ENCODE results near the gene WDR83.
"Not testable (repeated sequence)": the region's sequence is repeated elsewhere in the genome, so short reads cannot be mapped to it uniquely, and the experiment has no call there.

The WDR83 gene

DNA sequence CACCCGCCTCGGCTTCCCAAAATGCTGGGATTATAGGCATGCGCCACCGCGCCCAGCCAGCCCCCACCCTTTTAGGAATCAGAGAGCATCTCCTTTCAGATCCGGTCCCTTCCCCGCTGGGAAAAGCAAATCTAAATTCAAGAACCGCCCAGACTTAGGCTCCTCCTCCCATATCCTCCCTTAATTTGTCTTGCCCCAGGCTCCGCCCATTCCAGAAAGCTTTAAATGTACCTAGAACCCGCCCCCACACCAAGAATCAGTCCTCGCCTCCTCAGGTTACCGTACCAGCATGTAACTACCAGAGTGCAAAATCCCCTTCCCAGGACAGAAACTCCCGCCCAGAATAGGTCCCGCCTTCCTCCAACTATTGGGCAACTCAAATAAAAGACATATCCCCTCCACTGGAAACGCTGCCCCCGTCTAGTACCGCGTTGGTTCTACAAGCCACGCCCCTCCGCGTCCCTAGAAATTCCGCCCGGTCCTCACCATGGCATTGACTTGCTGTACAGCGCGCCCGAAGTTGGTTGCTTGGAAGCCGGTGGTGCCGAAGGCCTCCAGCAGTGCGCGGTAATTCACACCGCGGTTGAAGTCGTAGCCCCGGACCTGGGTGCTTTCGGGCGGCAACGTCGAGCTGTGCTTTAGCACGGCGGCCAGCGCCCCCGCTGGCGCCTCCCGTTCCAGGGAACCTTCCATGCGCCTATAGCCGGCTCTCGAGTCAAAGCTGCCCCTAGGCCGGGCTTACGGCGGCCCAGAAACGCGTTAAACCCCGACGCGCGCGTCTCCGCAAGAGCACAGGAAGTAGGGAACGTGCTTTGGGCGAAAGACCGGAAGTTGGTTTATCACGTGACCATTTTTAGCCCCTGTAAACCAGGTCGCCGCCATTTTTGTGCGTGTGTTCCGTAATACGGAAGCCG, 14.7 kb downstream of the WDR83 start, which contains the start of gene DHPS:
Gene DHPS, minus strand, starts transcription at position 807 of the 914 bp plus-strand sequence. Its CDS starts 114 bp downstream, at position 693.
- peak; percentile 66 to 86 (median 76) for DNase-seq (ENCODE audit: low read depth in 4 of 4, low spot score in 1 of 4)

- no peak for DNase-seq (ENCODE audit: low read depth in 4 of 4, low spot score in 1 of 4)
Observed at GRCh38 chr19:12685831-12686230, 19.2 kb downstream of the WDR83 start.

DNA sequence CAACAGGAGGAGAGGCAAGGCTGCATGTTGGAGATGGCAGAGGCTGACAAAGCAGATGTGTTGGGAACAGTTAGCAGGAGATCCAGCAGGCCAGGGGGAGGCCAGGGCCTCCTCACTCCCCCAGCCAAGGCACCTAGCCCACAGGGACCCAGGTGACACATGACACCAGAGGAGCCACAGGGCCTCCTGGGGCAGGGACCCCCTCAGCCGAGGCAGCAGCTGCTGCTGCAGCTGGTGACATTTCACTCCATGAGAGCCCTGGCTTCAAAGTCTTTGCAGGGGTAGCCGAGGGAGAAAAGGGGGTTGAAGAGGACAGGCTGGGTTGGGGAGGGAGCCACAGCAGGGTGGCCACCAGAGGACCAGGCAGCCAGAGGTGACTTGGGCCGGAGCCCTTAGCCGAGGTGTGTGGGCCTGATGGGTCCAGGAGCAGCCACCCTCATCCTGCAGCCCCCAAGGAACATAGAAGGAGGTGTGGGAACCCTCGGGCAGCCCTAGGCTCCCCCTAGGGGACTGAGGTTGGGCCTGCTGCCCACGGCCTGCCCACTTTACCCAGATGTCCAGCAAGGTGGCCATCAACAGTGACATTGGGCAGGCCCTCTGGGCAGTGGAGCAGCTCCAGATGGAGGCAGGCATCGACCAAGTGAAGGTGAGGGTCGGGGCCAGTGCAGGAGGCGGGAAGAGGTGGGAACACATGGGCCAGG, 21.0 kb downstream of the WDR83 start, which contains the start of gene GNG14:
Gene GNG14, plus strand, starts transcription at position 503 of the 701 bp plus-strand sequence. Its CDS starts 51 bp downstream, at position 554.
- DNase-seq (ENCODE audit: low read depth in 4 of 4, low spot score in 1 of 4), result no peak

GRCh38 chr19:12689012-12689411, 22.4 kb downstream of the WDR83 start:
- no peak for DNase-seq (ENCODE audit: low read depth in 4 of 4, low spot score in 1 of 4)

GRCh38 chr19:12689581-12690216, 23.1 kb downstream of the WDR83 start:
- no peak for DNase-seq (ENCODE audit: low read depth in 4 of 4, low spot score in 1 of 4)

DNA sequence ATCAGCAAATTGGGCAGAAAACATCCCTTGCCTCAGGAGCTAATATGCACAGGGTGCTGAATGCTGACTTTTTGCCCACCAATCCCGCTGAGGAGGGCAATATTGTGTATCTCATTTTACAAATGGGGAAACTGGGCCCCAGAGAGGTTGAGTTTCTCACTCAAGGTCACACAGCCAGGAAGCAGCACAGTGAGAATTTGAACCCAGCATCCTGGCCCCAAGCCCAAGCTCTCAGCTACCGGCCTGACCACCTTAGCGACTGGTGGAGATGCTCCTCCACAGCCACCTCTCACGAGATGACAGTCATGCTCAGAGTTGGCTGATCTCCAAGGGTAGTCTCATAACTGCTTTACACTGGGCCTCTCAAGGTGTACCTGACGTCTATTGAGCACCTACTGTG, 26.4 kb downstream of the WDR83 start:
- DNase-seq (ENCODE audit: low read depth in 4 of 4, low spot score in 1 of 4), result no peak

DNA sequence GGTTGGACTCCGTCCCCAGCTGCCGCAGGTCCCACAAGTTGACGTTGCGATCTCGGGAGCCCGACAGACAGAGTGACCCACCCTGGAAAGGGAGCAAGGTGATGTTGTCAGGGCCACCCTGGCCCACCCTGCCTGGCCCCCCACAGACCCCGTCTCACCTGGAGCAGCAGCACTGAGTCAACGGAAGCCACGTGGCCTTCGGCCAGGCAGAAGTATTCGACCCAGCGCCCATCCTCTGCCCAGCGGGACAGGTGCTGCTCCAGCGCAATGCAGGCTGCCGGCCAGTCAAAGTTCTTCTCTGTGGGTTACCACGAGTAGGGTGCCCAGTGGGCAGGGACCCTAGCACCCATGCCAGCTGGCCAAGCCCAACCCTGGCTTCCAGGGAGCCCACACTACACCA, 28.0 kb downstream of the WDR83 start:
- DNase-seq (ENCODE audit: low read depth in 4 of 4, low spot score in 1 of 4), result no peak

GRCh38 chr19:12695096-12695495, 28.5 kb downstream of the WDR83 start:
- no peak for DNase-seq (ENCODE audit: low read depth in 4 of 4, low spot score in 1 of 4)

DNA sequence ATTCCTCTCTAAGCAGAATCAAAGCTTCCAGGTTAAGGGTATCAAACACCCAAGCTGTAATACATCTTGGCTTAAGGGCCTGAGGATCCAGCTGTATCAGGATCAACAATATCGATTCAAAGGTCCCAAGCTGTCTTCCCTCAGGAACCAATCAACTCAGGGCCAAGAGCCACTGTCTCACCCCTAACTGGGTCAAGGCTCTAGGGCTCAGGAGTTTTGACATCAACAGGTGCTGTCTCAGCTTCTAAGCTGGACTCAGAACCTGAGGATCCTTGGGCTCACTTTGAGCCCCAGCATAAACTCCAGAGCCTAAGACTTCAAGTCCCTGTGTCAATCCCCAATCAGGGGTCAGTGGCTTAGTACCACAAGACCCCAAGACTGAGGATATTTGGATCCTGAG, 28.9 kb downstream of the WDR83 start:
- DNase-seq (ENCODE audit: low read depth in 4 of 4, low spot score in 1 of 4), result no peak

DNA sequence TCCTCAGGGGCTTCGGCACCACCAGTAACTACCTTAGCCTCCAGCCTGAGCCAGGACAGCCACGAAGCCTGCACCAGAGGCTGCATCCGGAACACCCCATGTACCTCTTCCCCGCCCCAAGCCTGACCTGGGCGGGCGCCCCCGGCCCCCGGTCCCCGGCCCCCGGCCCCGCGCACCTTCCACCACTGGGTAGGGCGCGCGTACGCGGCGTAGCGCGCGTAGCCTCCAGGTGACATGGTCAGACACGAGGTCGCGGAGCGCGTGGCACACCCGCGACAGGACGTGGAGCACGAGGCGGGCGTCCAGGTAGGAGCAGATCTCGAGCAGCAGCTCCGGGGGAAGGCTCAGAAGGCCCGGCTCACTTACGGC, 29.4 kb downstream of the WDR83 start:
- DNase-seq (ENCODE audit: low read depth in 4 of 4, low spot score in 1 of 4), result no peak

- peak; percentile 94 to 98 (median 97) for DNase-seq (ENCODE audit: low read depth in 4 of 4, low spot score in 1 of 4)
Observed at GRCh38 chr19:12696366-12697335, 30.0 kb downstream of the WDR83 start, which contains the start of gene FBXW9. TSS of gene FBXW9 (minus strand) at chr19:12696631. CDS start at chr19:12696581, 50 bp downstream.

- not testable (repeated sequence) for DNase-seq (ENCODE audit: low read depth in 4 of 4, low spot score in 1 of 4)
Observed at GRCh38 chr19:12697425-12697824, 30.8 kb downstream of the WDR83 start.

DNA sequence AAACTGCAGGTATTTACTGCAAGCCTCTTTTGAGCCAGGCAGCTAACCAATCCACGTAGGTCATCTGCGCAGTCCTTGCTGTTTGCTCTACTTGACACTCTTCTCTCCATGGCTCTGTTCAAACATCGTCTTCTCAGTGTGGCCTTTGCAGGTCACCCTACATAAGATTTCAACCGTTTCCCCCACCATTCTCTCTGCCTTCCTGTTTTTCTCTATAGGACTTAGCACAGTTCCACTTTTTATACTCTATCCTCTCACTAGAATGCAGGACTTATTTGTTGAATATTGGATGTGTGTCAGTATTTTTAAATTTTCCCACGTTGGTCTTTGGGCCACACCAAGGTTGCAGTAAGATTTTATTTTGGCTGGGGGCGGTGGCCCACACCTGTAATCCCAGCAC, 31.5 kb downstream of the WDR83 start:
- no peak for DNase-seq (ENCODE audit: low read depth in 4 of 4, low spot score in 1 of 4)

DNA sequence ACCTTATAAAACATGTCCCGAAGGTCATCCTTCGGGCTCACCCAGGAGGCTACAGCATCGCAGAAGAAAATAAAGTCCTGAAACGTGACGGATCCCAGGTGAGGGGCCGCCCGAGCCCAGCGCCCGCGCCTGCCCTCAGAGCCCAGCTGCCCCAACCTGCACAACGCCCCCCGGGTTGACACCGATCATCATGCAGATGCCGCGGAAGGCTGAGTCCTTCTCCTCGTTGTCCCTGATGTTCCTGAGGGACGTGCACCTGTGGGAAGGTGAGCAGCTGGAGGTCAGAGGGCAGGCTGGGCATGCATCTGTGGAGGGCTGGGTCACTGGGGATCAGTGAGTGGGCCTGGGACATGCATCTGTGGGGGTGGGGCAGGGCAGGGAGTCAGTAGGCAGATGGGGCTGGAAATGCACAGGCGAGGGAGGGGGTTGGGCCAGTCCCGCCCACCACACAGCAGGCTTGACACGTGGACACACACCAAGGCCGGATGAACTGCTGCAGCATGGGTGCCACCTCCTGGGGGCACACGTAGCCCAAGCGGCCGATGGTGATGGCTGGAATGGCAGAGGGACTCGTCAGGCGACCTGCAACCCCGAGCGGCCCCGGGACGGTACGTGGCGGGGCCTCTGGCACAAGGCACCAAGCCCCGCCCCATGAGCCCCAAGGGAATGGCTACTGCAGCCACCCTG, 35.1 kb downstream of the WDR83 start:
- no peak for DNase-seq (ENCODE audit: low read depth in 4 of 4, low spot score in 1 of 4)

GRCh38 chr19:12703046-12703445, 36.4 kb downstream of the WDR83 start:
- no peak for DNase-seq (ENCODE audit: low read depth in 4 of 4, low spot score in 1 of 4)

GRCh38 chr19:12705169-12705568, 38.6 kb downstream of the WDR83 start:
- DNase-seq (ENCODE audit: low read depth in 4 of 4, low spot score in 1 of 4), result no peak

DNA sequence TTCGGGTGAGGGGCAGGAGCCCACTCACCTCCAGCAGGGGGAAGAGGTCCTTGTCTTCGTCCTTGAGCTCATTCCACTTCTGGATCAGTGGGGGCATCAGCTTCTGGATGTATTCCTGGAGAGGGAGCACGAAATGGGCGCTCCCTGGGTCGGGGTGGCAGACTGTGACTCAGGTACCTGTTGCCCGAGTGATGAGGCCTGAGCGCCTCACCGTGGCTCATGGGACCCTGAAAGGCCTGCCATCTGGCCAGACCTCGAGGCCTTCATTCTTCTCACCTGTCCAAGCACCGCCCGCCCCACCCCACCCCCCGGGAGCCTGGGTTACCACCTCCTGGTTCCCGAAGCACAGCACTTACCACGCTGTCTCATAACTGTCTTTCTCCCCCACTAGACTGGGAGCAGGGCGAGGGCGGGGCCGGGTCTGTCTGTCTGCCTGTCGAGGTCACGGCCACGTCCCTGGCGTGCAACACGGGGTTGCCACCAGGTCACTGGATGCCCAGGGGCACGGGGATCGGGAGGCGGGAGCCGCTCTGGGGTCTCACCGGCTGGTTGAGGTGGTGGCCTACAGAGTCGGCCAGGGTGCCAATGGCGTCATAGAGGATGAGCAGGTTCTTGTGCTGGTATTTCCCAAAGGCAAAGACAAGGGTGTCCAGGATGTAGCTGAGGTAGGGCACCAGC, 39.2 kb downstream of the WDR83 start:
- no peak for DNase-seq (ENCODE audit: low read depth in 4 of 4, low spot score in 1 of 4)

DNA sequence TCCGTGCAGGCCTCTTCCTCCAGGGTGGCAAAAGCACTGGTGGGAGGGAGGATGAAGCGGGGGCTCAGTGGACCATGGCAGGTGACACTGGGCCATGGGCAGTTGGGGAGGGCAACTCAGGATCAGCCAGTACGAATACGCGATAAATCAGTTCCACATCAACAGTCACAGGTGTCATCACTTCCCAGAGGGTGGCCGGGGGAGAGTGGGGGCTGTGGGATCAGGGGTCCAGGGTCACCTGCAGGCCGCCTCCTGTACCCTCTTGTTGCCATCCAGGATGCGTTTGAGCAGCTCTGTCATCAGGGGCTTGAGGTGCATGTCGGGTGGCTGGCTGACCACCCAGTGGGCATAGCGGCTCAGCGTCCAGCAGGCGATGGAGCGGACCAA, 39.7 kb downstream of the WDR83 start:
- DNase-seq (ENCODE audit: low read depth in 4 of 4, low spot score in 1 of 4), result no peak

GRCh38 chr19:12708641-12709040, 42.0 kb downstream of the WDR83 start:
- no peak for DNase-seq (ENCODE audit: low read depth in 4 of 4, low spot score in 1 of 4)

All from stimulated activated CD4-positive, alpha-beta T cell treated with anti-CD3 and anti-CD28 coated beads, Interleukin-1b, Interleukin-23, amount 100 ng/mL, for 24 hours (primary cell).